ENCODE results near the gene CD40. TPM values are rescaled to one million over a fixed set of nuclear protein-coding genes. Genes with fewer than 3 reads are reported as not detected.

The CD40 gene
- total RNA-seq, 1 donor, result 0.45 TPM

GRCh38 chr20:46076806-46077205, 41.3 kb upstream of the CD40 start:
- no peak for DNase-seq (ENCODE audit: low read depth)
- H3K4me3 ChIP-seq (ENCODE audit: low read depth, low read length), result no peak overlapping the region
- TF ChIP-seq CTCF (IDR thresholded peaks at IDR 0.05; ENCODE audit: insufficient read depth, low read length), result no peak

GRCh38 chr20:46077642-46078305, 40.3 kb upstream of the CD40 start:
- H3K4me3 ChIP-seq (ENCODE audit: low read depth, low read length), result no peak overlapping the region
- no peak for DNase-seq (ENCODE audit: low read depth)
- no peak for TF ChIP-seq CTCF (IDR thresholded peaks at IDR 0.05; ENCODE audit: insufficient read depth, low read length)

- no peak for TF ChIP-seq CTCF (IDR thresholded peaks at IDR 0.05; ENCODE audit: insufficient read depth, low read length)
- DNase-seq (ENCODE audit: low read depth), result no peak
- H3K4me3 ChIP-seq (ENCODE audit: low read depth, low read length), result no peak overlapping the region
Measured at GRCh38 chr20:46078954-46079353, 39.2 kb upstream of the CD40 start.

GRCh38 chr20:46081074-46081473, 37.0 kb upstream of the CD40 start:
- no peak overlapping the region for H3K4me3 ChIP-seq (ENCODE audit: low read depth, low read length)
- DNase-seq (ENCODE audit: low read depth), result no peak
- TF ChIP-seq CTCF (IDR thresholded peaks at IDR 0.05; ENCODE audit: insufficient read depth, low read length), result no peak

GRCh38 chr20:46083101-46083500, 35.0 kb upstream of the CD40 start:
- no peak overlapping the region for H3K4me3 ChIP-seq (ENCODE audit: low read depth, low read length)
- DNase-seq (ENCODE audit: low read depth), result peak; percentile 81
- TF ChIP-seq CTCF (IDR thresholded peaks at IDR 0.05; ENCODE audit: insufficient read depth, low read length), result no peak

- no peak overlapping the region for H3K4me3 ChIP-seq (ENCODE audit: low read depth, low read length)
- no peak for DNase-seq (ENCODE audit: low read depth)
- no peak for TF ChIP-seq CTCF (IDR thresholded peaks at IDR 0.05; ENCODE audit: insufficient read depth, low read length)
Measured at GRCh38 chr20:46083531-46084061, 34.5 kb upstream of the CD40 start.

GRCh38 chr20:46084805-46085178, 33.3 kb upstream of the CD40 start:
- TF ChIP-seq CTCF (IDR thresholded peaks at IDR 0.05; ENCODE audit: insufficient read depth, low read length), result no peak
- H3K4me3 ChIP-seq (ENCODE audit: low read depth, low read length), result no peak overlapping the region
- DNase-seq (ENCODE audit: low read depth), result no peak
